Neural progenitor cell (in vitro differentiated cells): Measurements from ENCODE around the gene TMEM175.

ENCODE experiments used
- EZH2 ChIP-seq: fragments of 200-600 bp; sonication (generic); IDR thresholded peaks from 2 replicates; pipeline ENCODE4 v1.6.1; 2017; ENCODE audit warnings: antibody characterized with exemption, mild to moderate bottlenecking, moderate library complexity
- EZH2phosphoT487 ChIP-seq: fragments of 200-600 bp; sonication (generic); IDR thresholded peaks from 2 replicates; pipeline ENCODE4 v1.6.1; 2017; ENCODE audit warnings: antibody characterized with exemption
- TF ChIP-seq, protein P1 (sequence below): fragments of 200-600 bp; sonication (generic); IDR thresholded peaks from 2 replicates; pipeline ENCODE4 v1.5.1; 2017; ENCODE audit warnings: antibody characterized with exemption, mild to moderate bottlenecking

DNA sequence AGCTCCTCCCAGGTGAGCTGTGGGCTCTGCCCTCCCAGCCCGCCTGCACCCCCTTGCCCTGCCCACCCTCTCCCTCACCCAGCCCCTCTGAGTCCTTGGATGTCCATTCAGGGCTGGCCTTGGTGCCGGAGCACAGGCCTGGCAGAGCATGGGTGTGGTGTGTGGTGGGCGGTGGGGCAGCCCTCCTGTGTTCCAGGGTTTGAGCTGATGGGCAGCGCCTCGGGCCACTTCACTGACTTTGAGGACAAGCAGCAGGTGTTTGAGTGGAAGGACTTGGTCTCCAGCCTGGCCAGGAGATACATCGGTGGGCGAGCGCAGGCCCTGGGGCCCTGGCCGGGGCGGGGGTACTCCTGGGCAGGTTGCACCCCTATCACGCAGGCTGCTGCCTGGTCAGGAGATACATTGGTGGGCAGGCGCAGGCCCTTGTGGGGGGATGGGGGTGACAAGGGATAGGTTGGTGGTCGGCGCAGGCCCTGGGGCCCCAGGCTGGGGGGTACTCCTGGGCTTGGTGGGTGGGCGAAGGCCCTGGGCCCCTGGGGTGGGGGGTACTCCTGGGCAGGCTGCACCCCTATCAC, 68.5 kb downstream of the TMEM175 start:
- TF ChIP-seq, protein P1, sequence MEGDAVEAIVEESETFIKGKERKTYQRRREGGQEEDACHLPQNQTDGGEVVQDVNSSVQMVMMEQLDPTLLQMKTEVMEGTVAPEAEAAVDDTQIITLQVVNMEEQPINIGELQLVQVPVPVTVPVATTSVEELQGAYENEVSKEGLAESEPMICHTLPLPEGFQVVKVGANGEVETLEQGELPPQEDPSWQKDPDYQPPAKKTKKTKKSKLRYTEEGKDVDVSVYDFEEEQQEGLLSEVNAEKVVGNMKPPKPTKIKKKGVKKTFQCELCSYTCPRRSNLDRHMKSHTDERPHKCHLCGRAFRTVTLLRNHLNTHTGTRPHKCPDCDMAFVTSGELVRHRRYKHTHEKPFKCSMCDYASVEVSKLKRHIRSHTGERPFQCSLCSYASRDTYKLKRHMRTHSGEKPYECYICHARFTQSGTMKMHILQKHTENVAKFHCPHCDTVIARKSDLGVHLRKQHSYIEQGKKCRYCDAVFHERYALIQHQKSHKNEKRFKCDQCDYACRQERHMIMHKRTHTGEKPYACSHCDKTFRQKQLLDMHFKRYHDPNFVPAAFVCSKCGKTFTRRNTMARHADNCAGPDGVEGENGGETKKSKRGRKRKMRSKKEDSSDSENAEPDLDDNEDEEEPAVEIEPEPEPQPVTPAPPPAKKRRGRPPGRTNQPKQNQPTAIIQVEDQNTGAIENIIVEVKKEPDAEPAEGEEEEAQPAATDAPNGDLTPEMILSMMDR, result no peak
- TF ChIP-seq EZH2phosphoT487, result no peak
- no peak for TF ChIP-seq EZH2
